Measurements from ENCODE around the gene CABP7. TPM values are rescaled to one million over a fixed set of nuclear protein-coding genes. Genes with fewer than 3 reads are reported as not detected.

The CABP7 gene
- total RNA-seq, 1 experiment from 2014 or later: not detected

- no peaks in the 10 kb centered on the region for H3K79me2 ChIP-seq (ENCODE audit: insufficient read depth, low read length)
- H3K27ac ChIP-seq (ENCODE audit: low read depth, low read length): no peak overlapping the region
- no peak overlapping the region for H3K9ac ChIP-seq (ENCODE audit: low read length)
- no peaks in the 10 kb centered on the region for H3K9me2 ChIP-seq (ENCODE audit: insufficient read depth)
- H2AFZ ChIP-seq (ENCODE audit: low read depth, low read length, poor library complexity, severe bottlenecking): no peak overlapping the region
- intact Hi-C loops (cut with micrococcal nuclease): no loop called here
- RAD21 ChIA-PET (ENCODE audit: low non-redundant PET in 1 of 2, low total read pairs in 2 of 2, uncharacterized antibody in 2 of 2, unreplicated experiment in 2 of 2): no interaction called here
- TF ChIP-seq SIN3A (IDR thresholded peaks at IDR 0.05; ENCODE audit: low read depth) (no peak), CBX3 (IDR thresholded peaks at IDR 0.05; ENCODE audit: low read depth) (no peak), ZFX (IDR thresholded peaks at IDR 0.05) (no peak), TCF7L2 (IDR thresholded peaks at IDR 0.05; ENCODE audit: borderline replicate concordance, extremely low read depth, insufficient read depth, insufficient read length) (no peak), POLR2AphosphoS5 (IDR thresholded peaks at IDR 0.05; ENCODE audit: low read depth, low read length) (no peak), ZNF274 (IDR thresholded peaks at IDR 0.05; ENCODE audit: low read depth, low read length) (no peak), SP1 (IDR thresholded peaks at IDR 0.05; ENCODE audit: low read depth) (no peak), FOSL1 (IDR thresholded peaks at IDR 0.05; ENCODE audit: low read depth) (no peak), CEBPB (IDR thresholded peaks at IDR 0.05; ENCODE audit: low read depth) (no peak), RAD21 (IDR thresholded peaks at IDR 0.05; ENCODE audit: low read depth) (no peak), EZH2 (IDR thresholded peaks at IDR 0.05) (no peak), REST (IDR thresholded peaks at IDR 0.05; ENCODE audit: low read depth) (no peak), ATF3 (IDR thresholded peaks at IDR 0.05) (no peak), YY1 (IDR thresholded peaks at IDR 0.05; ENCODE audit: extremely low read depth, insufficient replicate concordance, low read depth, low read length) (no peak), CTCF (IDR thresholded peaks at IDR 0.05 in 2 of 3, conservative IDR thresholded peaks at IDR 0.05 in 1 of 3; ENCODE audit: borderline replicate concordance in 1 of 3, insufficient read depth in 1 of 3, low read depth in 2 of 3, low read length in 2 of 3) (no peak)
- CTCF ChIA-PET: no interaction called here
- no peaks in the 10 kb centered on the region for H3K27me3 ChIP-seq (ENCODE audit: insufficient read depth, low read length)
- H3K4me3 ChIP-seq (replicated peaks in 1 of 2; ENCODE audit: low read depth in 1 of 2, low read length in 2 of 2): no peak overlapping the region
- BruUV-seq (replicated peaks): no TSS peak
- POLR2A ChIA-PET: no interaction called here
- no peak for DNase-seq (ENCODE audit: low read depth, low spot score)
- no peaks in the 10 kb centered on the region for H4K20me1 ChIP-seq (ENCODE audit: insufficient read depth)
- H3K9me3 ChIP-seq (ENCODE audit: control insufficient read depth in 1 of 2, insufficient read depth in 1 of 2, low read depth in 1 of 2, low read length in 2 of 2): no peaks in the 10 kb centered on the region
- no peaks in the 10 kb centered on the region for H3K36me3 ChIP-seq (ENCODE audit: control insufficient read depth in 1 of 2, insufficient read depth in 2 of 2, low read length in 2 of 2)
- no peak for ATAC-seq
- no peak overlapping the region for H3K4me2 ChIP-seq (ENCODE audit: low read length)
- no peaks in the 10 kb centered on the region for H3K4me1 ChIP-seq (ENCODE audit: control insufficient read depth in 1 of 2, insufficient read depth in 2 of 2, low read length in 2 of 2)
Measured at GRCh38 chr22:29733362-29734201, 13.8 kb downstream of the CABP7 start.
